Measurements from ENCODE around the gene ST7L.

- TF ChIP-seq CTCF (IDR thresholded peaks at IDR 0.05): no peak
- no peak for TF ChIP-seq POLR2A (IDR thresholded peaks at IDR 0.05)
Observed at GRCh38 chr1:112557385-112557784, 61.6 kb downstream of the ST7L start.
